Suppressor macrophage (primary cell): Measurements from ENCODE around the gene SND1.
A peak's percentile ranks its signal among the peaks of the same experiment; 100 is the strongest.

Experiments
- DNase-seq, 4 experiments: peaks; one replicate each; pipeline ENCODE4 v3.0.0-alpha.2; 2020 to 2022

SND1 gene

GRCh38 chr7:128003787-128004186 lies 351.8 kb downstream of the SND1 start:
- peak; percentile 40 to 79 (median 72) for DNase-seq

- DNase-seq: no peak
Measured at GRCh38 chr7:128004623-128005022, 352.6 kb downstream of the SND1 start.

GRCh38 chr7:128005117-128005516 lies 353.1 kb downstream of the SND1 start:
- DNase-seq: no peak

GRCh38 chr7:128005759-128006159 lies 353.8 kb downstream of the SND1 start:
- no peak for DNase-seq

GRCh38 chr7:128006550-128007302 lies 354.7 kb downstream of the SND1 start:
- DNase-seq: peak in 1 of 4 experiments; percentile 7

GRCh38 chr7:128007303-128007680 lies 355.3 kb downstream of the SND1 start:
- DNase-seq: no peak

- DNase-seq: no peak
Measured at GRCh38 chr7:128008141-128008540, 356.1 kb downstream of the SND1 start.

- DNase-seq: no peak
Measured at GRCh38 chr7:128008744-128009143, 356.8 kb downstream of the SND1 start.

- no peak for DNase-seq
Measured at GRCh38 chr7:128010391-128011127, 358.6 kb downstream of the SND1 start.

- DNase-seq: no peak
Measured at GRCh38 chr7:128011131-128011661, 359.2 kb downstream of the SND1 start.

GRCh38 chr7:128014811-128015210 lies 362.8 kb downstream of the SND1 start:
- no peak for DNase-seq

GRCh38 chr7:128017460-128017859 lies 365.5 kb downstream of the SND1 start:
- DNase-seq: no peak

- no peak for DNase-seq
Measured at GRCh38 chr7:128017862-128018845, 366.2 kb downstream of the SND1 start.

- DNase-seq: no peak
Measured at GRCh38 chr7:128019288-128019687, 367.3 kb downstream of the SND1 start.

- peak in 1 of 4 experiments; percentile 10 for DNase-seq
Measured at GRCh38 chr7:128020159-128020558, 368.2 kb downstream of the SND1 start.

- no peak for DNase-seq
Measured at GRCh38 chr7:128021366-128021765, 369.4 kb downstream of the SND1 start.

- DNase-seq: peak; percentile 48 to 74 (median 67)
Measured at GRCh38 chr7:128022631-128023532, 370.9 kb downstream of the SND1 start.

- no peak for DNase-seq
Measured at GRCh38 chr7:128024151-128024550, 372.2 kb downstream of the SND1 start.

- DNase-seq: no peak
Measured at GRCh38 chr7:128025380-128025779, 373.4 kb downstream of the SND1 start.

GRCh38 chr7:128025819-128026218 lies 373.8 kb downstream of the SND1 start:
- DNase-seq: peak; percentile 18 to 61 (median 43)

GRCh38 chr7:128026551-128026950 lies 374.6 kb downstream of the SND1 start:
- no peak for DNase-seq
